CD4-positive, alpha-beta T cell (primary cell): Measurements from ENCODE around the gene DRC3. TPM values are rescaled to one million over a fixed set of nuclear protein-coding genes. Genes with fewer than 3 reads are reported as not detected.

Source experiments
- ATAC-seq: fragments of 200-7000 bp; cut with Tn5 transposase; one replicate; pipeline ENCODE4 v1.10.0; 2022; ENCODE audit warnings: mild to moderate bottlenecking; ENCODE audit not compliant: poor library complexity
- CTCF ChIA-PET: fragments of 350-600 bp; sonication (Branson Sonifier 250); formaldehyde crosslinking; loops from one replicate; lab custom pipeline; 2021; ENCODE audit warnings: antibody characterized with exemption, inconsistent platforms; lab: Charles Lee
- POLR2A ChIA-PET: fragments of 350-600 bp; sonication (Branson Sonifier 250); formaldehyde crosslinking; loops from one replicate; lab custom pipeline; 2021; ENCODE audit warnings: antibody characterized with exemption, inconsistent platforms; lab: Charles Lee
- DNase-seq, 14 experiments: peaks; one replicate each; pipeline ENCODE4 v3.0.0-alpha.2; 2013 to 2020; ENCODE audit warnings: mixed read lengths in 2 of 14
- H3K27ac ChIP-seq, 2 donors: one replicate each; pipeline versions ENCODE4 v1.5.1 to v1.7.0; 2013; ENCODE audit warnings: low read length in 2 of 2, low read depth in 1 of 2, mild to moderate bottlenecking in 1 of 2
- H3K27me3 ChIP-seq, 2 experiments: 1 replicate in 1 of 2; 2 replicates in 1 of 2; pipeline versions ENCODE4 v1.6.1 to v1.7.0; 2013; ENCODE audit warnings: low read length in 2 of 2, control low read depth in 1 of 2, mild to moderate bottlenecking in 1 of 2, moderate library complexity in 1 of 2; ENCODE audit not compliant: insufficient read depth in 2 of 2, control insufficient read depth in 1 of 2
- H3K36me3 ChIP-seq: one replicate; pipeline ENCODE4 v1.6.1; 2013; ENCODE audit warnings: low read length, control low read depth; ENCODE audit not compliant: insufficient read depth
- H3K4me1 ChIP-seq: one replicate; pipeline ENCODE4 v1.6.1; 2013; ENCODE audit warnings: low read length, control low read depth; ENCODE audit not compliant: insufficient read depth
- H3K4me3 ChIP-seq: one replicate; pipeline ENCODE4 v1.5.1; 2013; ENCODE audit warnings: mild to moderate bottlenecking, low read length, moderate library complexity
- H3K9me3 ChIP-seq, 2 experiments: 1 replicate in 1 of 2; 2 replicates in 1 of 2; pipeline versions ENCODE4 v1.6.1 to v1.7.0; 2013; ENCODE audit warnings: low read length in 2 of 2, mild to moderate bottlenecking in 2 of 2, control low read depth in 1 of 2, moderate library complexity in 1 of 2; ENCODE audit not compliant: control insufficient read depth in 1 of 2, insufficient read depth in 1 of 2
- H3K27ac Mint-ChIP-seq: one replicate; pipeline ENCODE4 v1.8.0; 2020; ENCODE audit warnings: mixed read lengths
- H3K27me3 Mint-ChIP-seq: one replicate; pipeline ENCODE4 v1.8.0; 2021; ENCODE audit warnings: mixed read lengths
- H3K36me3 Mint-ChIP-seq: one replicate; pipeline ENCODE4 v1.8.0; 2021; ENCODE audit warnings: low read depth, mixed read lengths
- H3K4me1 Mint-ChIP-seq: one replicate; pipeline ENCODE4 v1.8.0; 2021; ENCODE audit warnings: low read depth, mixed read lengths
- H3K4me3 Mint-ChIP-seq: one replicate; pipeline ENCODE4 v1.8.0; 2020; ENCODE audit warnings: mild to moderate bottlenecking, mixed read lengths
- H3K9me3 Mint-ChIP-seq: one replicate; pipeline ENCODE4 v1.8.0; 2020; ENCODE audit warnings: mixed read lengths
- intact Hi-C, 2 experiments: fragments of 100-400 bp; cut with DNase I in 1 of 2; cut with micrococcal nuclease in 1 of 2; formaldehyde crosslinking; loops; one replicate each; pipeline versions ENCODE4 v1.15.1 to v1.9.0; 2023 to 2025; cut with DNase I, micrococcal nuclease
- total RNA-seq, 174 experiments: library from RNA in 2 of 174; stranded (reverse) in 2 of 174; gene quantifications; one replicate each; pipeline ENCODE4 v1.2.3 and lab custom pipeline; 2021 to 2026
- TF ChIP-seq, protein P1 (sequence below): fragments of 200-600 bp; IDR thresholded peaks from one replicate; pipeline ENCODE4 v1.8.0; 2022; ENCODE audit warnings: antibody characterized with exemption, mild to moderate bottlenecking

Gene DRC3
- total RNA-seq, 2 experiments from 2014 or later: 0.11 TPM; not detected in 1

DNA sequence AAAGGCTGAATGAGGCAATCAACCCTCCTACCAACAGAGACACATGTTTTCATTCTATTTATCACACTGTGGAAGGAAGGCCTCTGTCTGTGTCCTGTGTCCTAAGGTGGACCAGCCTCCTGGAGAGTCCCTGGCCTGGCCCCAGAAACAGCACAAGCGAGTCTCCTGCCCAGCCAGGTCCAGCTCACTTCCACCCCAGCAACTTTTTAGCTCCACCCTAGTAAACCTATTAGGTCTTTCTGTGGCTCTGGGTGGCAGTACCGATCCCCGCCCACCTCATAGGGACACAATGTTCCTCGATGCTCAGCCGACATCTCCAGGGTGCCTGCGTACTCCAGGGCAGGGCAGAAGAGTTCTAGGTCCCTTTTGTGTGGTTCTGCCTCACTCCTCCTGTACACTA lies 10.7 kb downstream of the DRC3 start:
- H3K36me3 Mint-ChIP-seq: no peaks in the 10 kb centered on the region
- no peaks in the 10 kb centered on the region for H3K9me3 ChIP-seq
- H3K27ac ChIP-seq: no peak overlapping the region
- no peak overlapping the region for H3K4me3 Mint-ChIP-seq
- ATAC-seq: no peak
- H3K9me3 Mint-ChIP-seq: no peaks in the 10 kb centered on the region
- TF ChIP-seq, protein P1, sequence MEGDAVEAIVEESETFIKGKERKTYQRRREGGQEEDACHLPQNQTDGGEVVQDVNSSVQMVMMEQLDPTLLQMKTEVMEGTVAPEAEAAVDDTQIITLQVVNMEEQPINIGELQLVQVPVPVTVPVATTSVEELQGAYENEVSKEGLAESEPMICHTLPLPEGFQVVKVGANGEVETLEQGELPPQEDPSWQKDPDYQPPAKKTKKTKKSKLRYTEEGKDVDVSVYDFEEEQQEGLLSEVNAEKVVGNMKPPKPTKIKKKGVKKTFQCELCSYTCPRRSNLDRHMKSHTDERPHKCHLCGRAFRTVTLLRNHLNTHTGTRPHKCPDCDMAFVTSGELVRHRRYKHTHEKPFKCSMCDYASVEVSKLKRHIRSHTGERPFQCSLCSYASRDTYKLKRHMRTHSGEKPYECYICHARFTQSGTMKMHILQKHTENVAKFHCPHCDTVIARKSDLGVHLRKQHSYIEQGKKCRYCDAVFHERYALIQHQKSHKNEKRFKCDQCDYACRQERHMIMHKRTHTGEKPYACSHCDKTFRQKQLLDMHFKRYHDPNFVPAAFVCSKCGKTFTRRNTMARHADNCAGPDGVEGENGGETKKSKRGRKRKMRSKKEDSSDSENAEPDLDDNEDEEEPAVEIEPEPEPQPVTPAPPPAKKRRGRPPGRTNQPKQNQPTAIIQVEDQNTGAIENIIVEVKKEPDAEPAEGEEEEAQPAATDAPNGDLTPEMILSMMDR: no peak
- no peak overlapping the region for H3K27ac Mint-ChIP-seq
- H3K4me1 ChIP-seq: no peaks in the 10 kb centered on the region
- DNase-seq: no peak
- no peaks in the 10 kb centered on the region for H3K27me3 Mint-ChIP-seq
- no peaks in the 10 kb centered on the region for H3K36me3 ChIP-seq
- ChIA-PET CTCF (no interaction called here), POLR2A (no interaction called here)
- no peak overlapping the region for H3K4me3 ChIP-seq
- H3K27me3 ChIP-seq: no peaks in the 10 kb centered on the region
- intact Hi-C loops: no loop called here
- H3K4me1 Mint-ChIP-seq: no peaks in the 10 kb centered on the region

DNA sequence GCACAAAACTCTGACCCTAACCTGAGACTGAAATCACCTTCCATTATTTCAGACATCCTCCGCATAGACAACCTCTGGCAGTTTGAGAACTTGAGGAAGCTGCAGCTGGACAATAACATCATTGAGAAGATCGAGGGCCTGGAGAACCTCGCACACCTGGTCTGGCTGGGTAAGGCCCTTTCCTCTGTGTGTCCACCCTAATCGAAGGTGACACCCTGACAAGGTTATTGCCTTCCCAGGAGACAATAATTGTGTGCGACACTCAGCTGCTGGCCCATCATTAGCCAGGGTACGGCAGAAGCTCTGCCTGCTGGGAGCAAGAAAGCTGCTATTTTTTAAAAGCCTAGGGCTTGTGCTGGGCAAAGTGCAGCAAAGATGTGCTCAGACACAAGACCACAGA lies 11.1 kb downstream of the DRC3 start:
- CTCF ChIA-PET: no interaction called here

DNA sequence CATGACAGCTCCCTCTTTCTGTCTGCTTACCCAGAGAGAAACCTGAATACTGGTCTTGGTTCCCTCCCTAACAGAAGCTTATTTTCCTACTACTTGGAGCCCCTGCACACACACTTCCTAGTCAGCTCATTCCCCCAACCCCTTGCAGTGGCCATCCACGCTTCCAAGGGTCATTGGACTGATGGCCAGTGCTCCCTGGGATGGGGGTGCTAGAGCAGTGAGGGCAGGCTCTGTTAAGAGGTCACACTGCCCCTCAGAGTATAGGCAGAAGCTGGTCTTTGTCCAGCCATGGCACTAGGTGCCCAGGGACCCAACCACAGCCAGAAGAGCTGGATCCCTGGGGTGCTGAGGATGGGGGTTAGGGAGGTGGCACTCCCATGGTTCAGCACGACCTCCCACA lies 12.5 kb downstream of the DRC3 start:
- H3K4me1 Mint-ChIP-seq: no peaks in the 10 kb centered on the region
- no peaks in the 10 kb centered on the region for H3K27me3 Mint-ChIP-seq
- H3K27ac ChIP-seq: no peak overlapping the region
- no peaks in the 10 kb centered on the region for H3K4me1 ChIP-seq
- ChIA-PET POLR2A (no interaction called here), CTCF (no interaction called here)
- H3K9me3 ChIP-seq: no peaks in the 10 kb centered on the region
- no peaks in the 10 kb centered on the region for H3K9me3 Mint-ChIP-seq
- DNase-seq (no peak), ATAC-seq (no peak)
- no peaks in the 10 kb centered on the region for H3K36me3 ChIP-seq
- H3K27ac Mint-ChIP-seq: no peak overlapping the region
- H3K27me3 ChIP-seq: no peaks in the 10 kb centered on the region
- intact Hi-C loops: loop anchor here in 1 of 2 experiments (2.0 kb wide), 1 partner anchor 34 kb away; no protein-coding TSS in a partner anchor
- TF ChIP-seq, protein P1: no peak
- H3K36me3 Mint-ChIP-seq: no peaks in the 10 kb centered on the region
- H3K4me3 Mint-ChIP-seq: no peak overlapping the region
- no peak overlapping the region for H3K4me3 ChIP-seq

More for the DNA sequence above, 11.1 kb downstream of the DRC3 start:
- H3K4me1 ChIP-seq: no peaks in the 10 kb centered on the region
- no peak overlapping the region for H3K4me3 ChIP-seq
- Mint-ChIP-seq H3K27ac (no peak overlapping the region), H3K4me1 (no peaks in the 10 kb centered on the region), H3K4me3 (no peak overlapping the region), H3K27me3 (no peaks in the 10 kb centered on the region), H3K9me3 (no peaks in the 10 kb centered on the region), H3K36me3 (no peaks in the 10 kb centered on the region)
- POLR2A ChIA-PET: no interaction called here
- H3K9me3 ChIP-seq: no peaks in the 10 kb centered on the region
- no peaks in the 10 kb centered on the region for H3K27me3 ChIP-seq
- DNase-seq: no peak
- no peak for ATAC-seq
- no peaks in the 10 kb centered on the region for H3K36me3 ChIP-seq
- TF ChIP-seq, protein P1: no peak
- no peak overlapping the region for H3K27ac ChIP-seq
- intact Hi-C loops: loop anchor here in 1 of 2 experiments (2.0 kb wide), 1 partner anchor 35 kb away; no protein-coding TSS in a partner anchor
